Hepatocyte (in vitro differentiated cells): ENCODE results near the gene FUT1.

Experiments
- CTCF ChIP-seq: fragments of 200-600 bp; sonication (generic); IDR thresholded peaks from 2 replicates; pipeline ENCODE4 v1.5.1; 2016; ENCODE audit warnings: antibody characterized with exemption, mild to moderate bottlenecking; ENCODE audit not compliant: poor library complexity
- EZH2phosphoT487 ChIP-seq: fragments of 200-600 bp; sonication (generic); IDR thresholded peaks from one replicate; pipeline ENCODE4 v1.6.1; 2018; ENCODE audit warnings: antibody characterized with exemption, mild to moderate bottlenecking, low read depth, moderate library complexity; ENCODE audit not compliant: unreplicated experiment, severe bottlenecking

DNA sequence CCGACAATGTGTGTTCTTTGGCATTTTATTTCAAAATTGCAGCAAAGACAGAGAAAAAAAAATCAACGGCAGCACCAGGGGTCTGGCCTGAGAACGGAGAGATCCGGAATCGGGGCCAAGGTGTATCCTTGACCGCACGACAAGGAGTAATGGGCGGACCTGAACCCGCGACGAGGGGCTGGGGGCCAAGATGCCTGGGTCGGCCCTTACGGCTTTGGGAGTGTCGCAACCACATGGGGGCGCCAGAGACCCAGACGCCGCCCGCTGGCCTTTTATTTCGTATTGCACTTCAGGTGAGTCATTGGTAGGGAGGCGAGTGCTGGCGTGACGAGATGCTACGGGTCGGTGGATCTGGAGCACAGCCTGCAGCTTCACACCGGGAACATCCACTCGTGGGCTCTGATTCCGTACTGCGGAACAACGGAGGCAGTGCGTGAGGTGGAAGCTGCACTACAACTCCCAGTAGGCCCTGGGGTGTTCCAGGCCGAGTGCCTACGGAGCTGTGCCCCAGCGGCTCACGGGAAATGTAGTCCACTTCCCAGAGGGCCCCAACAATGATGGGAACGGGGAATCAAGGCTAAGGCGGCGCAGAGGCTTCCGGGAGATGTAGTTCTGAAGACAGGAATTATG lies 42.7 kb upstream of the FUT1 start:
- TF ChIP-seq EZH2phosphoT487: no peak
- TF ChIP-seq CTCF: peak; percentile 99
